ENCODE data around the gene IRX3. TPM values are rescaled to one million over a fixed set of nuclear protein-coding genes. Genes with fewer than 3 reads are reported as not detected.

Gene IRX3
- total RNA-seq, 1 donor from 2014 or later = 0.11 TPM

GRCh38 chr16:54326266-54326662 lies 39.7 kb upstream of the IRX3 start:
- no peak for DNase-seq (ENCODE audit: low spot score in 2 of 2)
- intact Hi-C loops (cut with DNase I) = no loop called here
- H3K27me3 ChIP-seq = no peaks in the 10 kb centered on the region
- TF ChIP-seq CTCF (IDR thresholded peaks at IDR 0.05) = no peak
- H3K4me1 ChIP-seq = no peaks in the 10 kb centered on the region
- H3K36me3 ChIP-seq = no peaks in the 10 kb centered on the region
- no peaks in the 10 kb centered on the region for H3K9me3 ChIP-seq
- H3K27ac ChIP-seq = no peak overlapping the region
- no peak overlapping the region for H3K4me3 ChIP-seq

GRCh38 chr16:54325616-54326265 lies 39.2 kb upstream of the IRX3 start:
- H3K27me3 ChIP-seq = no peaks in the 10 kb centered on the region
- TF ChIP-seq CTCF (IDR thresholded peaks at IDR 0.05) = no peak
- intact Hi-C loops (cut with DNase I) = no loop called here

DNA sequence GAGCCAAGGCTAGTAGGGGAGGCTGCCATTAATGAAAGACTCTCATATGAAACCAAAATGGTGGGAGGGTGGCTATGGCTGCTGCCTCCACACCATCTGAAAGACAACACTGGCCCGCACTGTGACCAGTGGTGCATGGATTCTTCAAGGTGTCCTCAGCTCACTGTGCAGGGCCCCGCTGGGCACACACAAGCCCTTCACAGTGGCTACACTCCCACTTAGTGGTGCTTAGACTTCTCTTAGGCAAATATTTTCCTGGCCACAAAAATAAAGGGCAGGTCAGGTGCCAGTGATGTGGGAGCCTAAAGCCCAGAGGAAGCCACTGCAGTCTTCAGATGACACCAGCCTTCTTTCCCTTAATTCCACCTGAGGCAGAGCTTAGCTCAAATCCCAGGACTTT lies 38.1 kb upstream of the IRX3 start:
- intact Hi-C loops (cut with DNase I) = no loop called here
- DNase-seq (ENCODE audit: low spot score in 2 of 2) = no peak
- no peak for TF ChIP-seq CTCF (IDR thresholded peaks at IDR 0.05)

More at GRCh38 chr16:54325616-54326265, 39.2 kb upstream of the IRX3 start:
- no peaks in the 10 kb centered on the region for H3K9me3 ChIP-seq
- no peaks in the 10 kb centered on the region for H3K36me3 ChIP-seq
- no peaks in the 10 kb centered on the region for H3K4me1 ChIP-seq
- no peak overlapping the region for H3K4me3 ChIP-seq
- no peak overlapping the region for H3K27ac ChIP-seq
- no peak for DNase-seq (ENCODE audit: low spot score in 2 of 2)

DNA sequence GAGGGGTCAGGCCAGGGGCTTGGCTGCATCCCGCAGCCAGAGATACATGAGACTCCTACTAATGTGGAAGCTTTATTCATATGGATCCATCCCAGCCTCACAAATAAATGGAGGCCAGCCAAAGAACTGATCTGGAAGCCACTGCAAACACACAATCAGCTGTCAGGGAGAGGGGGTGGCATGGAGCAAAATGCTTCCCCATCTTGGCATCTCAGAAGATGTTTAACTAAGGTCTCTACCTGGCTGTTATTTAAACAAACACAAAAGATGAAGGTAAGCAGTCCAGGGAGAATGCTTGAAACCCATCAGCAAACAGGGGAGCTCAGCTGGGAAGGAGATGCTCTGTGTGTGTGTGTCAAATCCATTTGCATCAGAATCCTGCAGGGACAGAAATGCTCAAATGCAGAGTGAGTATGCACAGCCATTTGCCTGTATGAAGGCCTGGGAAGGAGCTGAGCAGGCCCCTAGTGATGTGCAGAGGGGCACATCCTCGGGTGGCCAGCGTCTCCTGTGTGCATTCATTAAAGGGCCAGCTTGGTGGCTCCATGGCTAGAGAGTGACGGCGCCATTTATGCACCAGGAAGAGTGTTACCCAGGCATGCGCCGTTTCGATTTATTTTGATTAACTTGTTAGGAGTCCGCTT lies 34.2 kb upstream of the IRX3 start:
- H3K4me3 ChIP-seq = no peak overlapping the region
- intact Hi-C loops (cut with DNase I) = no loop called here
- no peak for TF ChIP-seq CTCF (IDR thresholded peaks at IDR 0.05)
- no peaks in the 10 kb centered on the region for H3K4me1 ChIP-seq
- DNase-seq (ENCODE audit: low spot score in 2 of 2) = no peak
- H3K36me3 ChIP-seq = no peaks in the 10 kb centered on the region
- no peaks in the 10 kb centered on the region for H3K9me3 ChIP-seq
- H3K27me3 ChIP-seq = no peaks in the 10 kb centered on the region
- H3K27ac ChIP-seq = no peak overlapping the region

More for the DNA sequence above, 38.1 kb upstream of the IRX3 start:
- Histone ChIP-seq H3K4me3 (no peak overlapping the region), H3K9me3 (no peaks in the 10 kb centered on the region), H3K27ac (no peak overlapping the region), H3K36me3 (no peaks in the 10 kb centered on the region), H3K27me3 (no peaks in the 10 kb centered on the region), H3K4me1 (no peaks in the 10 kb centered on the region)

DNA sequence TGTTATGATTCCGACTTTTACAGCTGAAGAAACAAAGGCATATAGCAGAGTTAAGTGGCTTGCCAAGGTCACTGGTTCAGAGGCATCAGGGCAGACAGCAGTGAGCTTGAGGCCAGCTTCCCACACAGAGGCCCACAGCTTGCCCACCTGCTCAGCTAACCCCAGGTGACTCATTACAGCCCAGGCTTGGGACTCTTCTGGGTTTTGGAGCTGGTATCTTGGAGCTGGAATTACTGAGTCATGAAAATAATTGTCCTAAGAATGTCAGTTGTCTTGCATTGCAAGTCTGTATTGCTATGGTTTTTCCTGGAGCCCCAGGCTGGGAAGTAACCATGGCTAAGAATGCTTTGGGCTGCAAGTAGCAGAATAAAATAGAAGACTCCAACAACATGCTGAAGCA lies 32.4 kb upstream of the IRX3 start:
- DNase-seq (ENCODE audit: low spot score in 2 of 2) = no peak
- no peaks in the 10 kb centered on the region for H3K4me1 ChIP-seq
- TF ChIP-seq CTCF (IDR thresholded peaks at IDR 0.05) = no peak
- H3K36me3 ChIP-seq = no peaks in the 10 kb centered on the region
- H3K4me3 ChIP-seq = no peak overlapping the region
- H3K27ac ChIP-seq = no peak overlapping the region
- intact Hi-C loops (cut with DNase I) = no loop called here
- H3K27me3 ChIP-seq = no peaks in the 10 kb centered on the region
- H3K9me3 ChIP-seq = no peaks in the 10 kb centered on the region
